HepG2 (cell line): ENCODE measurements around the gene RGMA. TPM values are rescaled to one million over a fixed set of nuclear protein-coding genes. Genes with fewer than 3 reads are reported as not detected.

ENCODE experiments used
- ATAC-seq: fragments of 200-7000 bp; cut with Tn5 transposase; 3 replicates; pipeline ENCODE4 v1.9.1; 2020; ENCODE audit warnings: mild to moderate bottlenecking, moderate library complexity
- BruUV-seq: library from RNA; stranded (reverse); fragments of 400-500 nt; replicated peaks from 2 replicates; lab custom pipeline; 2021; lab: Mats Ljungman, UMichigan
- CTCF ChIA-PET: fragments of 300-600 bp; formaldehyde crosslinking; extraction: SDS; loops from one replicate; lab custom pipeline; 2021; ENCODE audit warnings: low total read pairs, inconsistent platforms, low intra/inter-chr PET ratio; lab: Yijun Ruan, JAX
- POLR2A ChIA-PET: fragments of 350-600 bp; sonication (Branson Sonifier 250); formaldehyde crosslinking; loops from one replicate; lab custom pipeline; 2020; ENCODE audit warnings: antibody characterized with exemption, inconsistent platforms; lab: Yijun Ruan, JAX
- DNase-seq: peaks from one replicate; pipeline ENCODE4 v3.0.0-alpha.2; 2015; ENCODE audit warnings: low spot score
- FAIRE-seq: peaks from 3 replicates; lab custom pipeline; 2011; peaks lifted over from hg19 to GRCh38; lab: Jason Lieb, UNC
- H2AFZ ChIP-seq: one replicate; pipeline ENCODE4 v1.6.1; 2011; ENCODE audit warnings: low read length, inconsistent platforms
- H3K27ac ChIP-seq: fragments of 300-600 bp; 3 replicates; pipeline ENCODE4 v1.8.0; 2011; ENCODE audit warnings: mixed run types, mild to moderate bottlenecking, mixed read lengths, low read length, inconsistent platforms; ENCODE audit not compliant: insufficient read depth; ENCODE audit errors: extremely low read length
- H3K27me3 ChIP-seq, 2 experiments: fragments of 200-600 bp in 1 of 2; 2 replicates in 1 of 2; 3 replicates in 1 of 2; pipeline versions ENCODE4 v1.6.0 to v1.8.0; 2011; ENCODE audit warnings: low read length in 2 of 2, mild to moderate bottlenecking in 2 of 2, moderate library complexity in 2 of 2, inconsistent platforms in 1 of 2; ENCODE audit not compliant: insufficient read depth in 2 of 2, control insufficient read depth in 1 of 2
- H3K36me3 ChIP-seq, 2 experiments: fragments of 200-600 bp in 1 of 2; replicated peaks in 1 of 2; 2 replicates in 1 of 2; 3 replicates in 1 of 2; pipeline versions ENCODE4 v1.5.1 to v1.8.0; 2011; ENCODE audit warnings: low read length in 2 of 2, inconsistent platforms in 1 of 2; ENCODE audit not compliant: insufficient read depth in 2 of 2, control insufficient read depth in 1 of 2
- H3K4me1 ChIP-seq: 2 replicates; pipeline ENCODE4 v1.5.1; 2012; ENCODE audit warnings: low read length, inconsistent platforms; ENCODE audit not compliant: insufficient read depth
- H3K4me2 ChIP-seq: 2 replicates; pipeline ENCODE4 v1.6.0; 2011; ENCODE audit warnings: low read depth, low read length, inconsistent platforms
- H3K4me3 ChIP-seq, 3 experiments: fragments of 200-600 bp in 1 of 3; sonication (generic), shearing (Covaris generic) in 1 of 3; replicated peaks in 1 of 3; 2 replicates each; pipeline ENCODE4 v1.5.1; 2011 to 2016; ENCODE audit warnings: low read length in 3 of 3, inconsistent platforms in 2 of 3, low read depth in 2 of 3, mild to moderate bottlenecking in 2 of 3, control low read depth in 1 of 3, mixed read lengths in 1 of 3; ENCODE audit not compliant: insufficient read depth in 1 of 3
- H3K79me2 ChIP-seq: one replicate; pipeline ENCODE4 v1.6.1; 2011; ENCODE audit warnings: low read length, inconsistent platforms; ENCODE audit not compliant: insufficient read depth
- H3K9ac ChIP-seq: 2 replicates; pipeline ENCODE4 v1.6.0; 2011; ENCODE audit warnings: mild to moderate bottlenecking, low read depth, low read length, inconsistent platforms; ENCODE audit not compliant: insufficient read depth
- H3K9me3 ChIP-seq: 2 replicates; pipeline ENCODE4 v1.5.1; 2012; ENCODE audit warnings: mild to moderate bottlenecking, low read length
- H4K20me1 ChIP-seq: 2 replicates; pipeline ENCODE4 v1.6.0; 2011; ENCODE audit warnings: inconsistent platforms, mild to moderate bottlenecking, low read length, moderate library complexity; ENCODE audit not compliant: insufficient read depth
- PHF21A ChIP-seq: sonication (generic); formaldehyde crosslinking; IDR thresholded peaks from 2 replicates; pipeline ENCODE4 v1.5.0; 2020; ENCODE audit warnings: mild to moderate bottlenecking, missing genetic modification reagents
- REST ChIP-seq, 2 experiments: IDR thresholded peaks; 2 replicates each; pipeline ENCODE4 v1.6.1; 2011 to 2012; ENCODE audit warnings: low read length in 2 of 2, borderline replicate concordance in 1 of 2, low read depth in 1 of 2, mild to moderate bottlenecking in 1 of 2, moderate library complexity in 1 of 2
- ZNF331 ChIP-seq: sonication (generic); formaldehyde crosslinking; IDR thresholded peaks from 2 replicates; pipeline ENCODE4 v1.4.0; 2020; ENCODE audit warnings: missing genetic modification reagents
- ZNF607 ChIP-seq: sonication (generic); formaldehyde crosslinking; IDR thresholded peaks from 2 replicates; pipeline ENCODE4 v1.5.1; 2020; ENCODE audit warnings: missing genetic modification reagents, mild to moderate bottlenecking, borderline replicate concordance
- WGBS: methylation state at CpG from one replicate; pipeline ENCODE4 v1.1.6; 2017; ENCODE audit warnings: low lambda C conversion rate; 5-methylcytosine and 5-hydroxymethylcytosine counted together
- in situ Hi-C: cut with HindIII; loops from 2 replicates; pipeline ENCODE4 v1.10.0; 2017; ENCODE audit warnings: low pct_unique_long_range_greater_than_20kb; ENCODE audit not compliant: extremely low pct_ligation_motif_present
- intact Hi-C: fragments of 100-400 bp; cut with micrococcal nuclease; formaldehyde crosslinking; loops from one replicate; pipeline ENCODE4 v1.10.0; 2022; ENCODE audit not compliant: unreplicated experiment
- polyA plus RNA-seq, 8 experiments: library from polyadenylated mRNA; depleted of rRNA in 3 of 8; stranded (reverse) in 7 of 8; unstranded in 1 of 8; fragments of >200 nt; fragmentation: Illumina TruSeq in 4 of 8; extraction: Trizol in 4 of 8; gene quantifications; 2 replicates each; pipeline versions ENCODE4 v1.2.1 to v1.2.3, GENCODE V29; 2011 to 2016; ENCODE audit warnings: low read depth in 4 of 8, missing spikeins in 1 of 8, mixed read lengths in 1 of 8; ENCODE audit not compliant: insufficient read depth in 1 of 8
- total RNA-seq, 5 experiments: library from RNA; depleted of rRNA; stranded (reverse); fragments of >200 nt; fragmentation: Illumina TruSeq; extraction: Trizol; gene quantifications; 2 replicates each; pipeline ENCODE4 v1.2.3, GENCODE V29; 2016; ENCODE audit warnings: low read depth in 1 of 5
- TF ChIP-seq, protein P1 (sequence below): sonication (generic); formaldehyde crosslinking; IDR thresholded peaks from 2 replicates; pipeline ENCODE4 v1.4.0; 2020; ENCODE audit warnings: low read depth, mild to moderate bottlenecking, missing genetic modification reagents

The RGMA gene
- total and polyA plus RNA-seq, 2 of the 13 experiments (the other 11 are each of a cell fraction or from before 2014, with no cell fraction given) = not detected

- Histone ChIP-seq H3K4me1 (no peaks in the 10 kb centered on the region), H3K4me2 (no peak overlapping the region), H3K4me3 (no peak overlapping the region), H3K27ac (no peak overlapping the region), H3K9ac (no peak overlapping the region), H2AFZ (no peak overlapping the region), H3K9me3 (no peaks in the 10 kb centered on the region), H4K20me1 (no peaks in the 10 kb centered on the region), H3K36me3 (no peaks in the 10 kb centered on the region), H3K27me3 (peaks cover 1 to 20% of the 10 kb centered on the region in 2 experiments; a peak in 4 of 5 replicates), H3K79me2 (no peaks in the 10 kb centered on the region)
- DNase-seq = no peak
- ChIA-PET POLR2A (no interaction called here), CTCF (no interaction called here)
- in situ Hi-C loops = no loop called here
- intact Hi-C loops = no loop called here
- no peak for ATAC-seq
- 22% methylated on average over 20 of the region's 20 CpGs for WGBS
- FAIRE-seq = no peak
- BruUV-seq = no TSS peak
- TF ChIP-seq, protein P1, sequence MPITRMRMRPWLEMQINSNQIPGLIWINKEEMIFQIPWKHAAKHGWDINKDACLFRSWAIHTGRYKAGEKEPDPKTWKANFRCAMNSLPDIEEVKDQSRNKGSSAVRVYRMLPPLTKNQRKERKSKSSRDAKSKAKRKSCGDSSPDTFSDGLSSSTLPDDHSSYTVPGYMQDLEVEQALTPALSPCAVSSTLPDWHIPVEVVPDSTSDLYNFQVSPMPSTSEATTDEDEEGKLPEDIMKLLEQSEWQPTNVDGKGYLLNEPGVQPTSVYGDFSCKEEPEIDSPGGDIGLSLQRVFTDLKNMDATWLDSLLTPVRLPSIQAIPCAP (CRISPR knock-in tag) = no peak
- TF ChIP-seq ZNF331 (CRISPR knock-in tag) (no peak), PHF21A (CRISPR knock-in tag) (no peak), ZNF607 (CRISPR knock-in tag) (no peak)
- TF ChIP-seq, all 625 proteins: peak for 0
Measured at GRCh38 chr15:93121973-93122910, 33.2 kb upstream of the RGMA start.

DNA sequence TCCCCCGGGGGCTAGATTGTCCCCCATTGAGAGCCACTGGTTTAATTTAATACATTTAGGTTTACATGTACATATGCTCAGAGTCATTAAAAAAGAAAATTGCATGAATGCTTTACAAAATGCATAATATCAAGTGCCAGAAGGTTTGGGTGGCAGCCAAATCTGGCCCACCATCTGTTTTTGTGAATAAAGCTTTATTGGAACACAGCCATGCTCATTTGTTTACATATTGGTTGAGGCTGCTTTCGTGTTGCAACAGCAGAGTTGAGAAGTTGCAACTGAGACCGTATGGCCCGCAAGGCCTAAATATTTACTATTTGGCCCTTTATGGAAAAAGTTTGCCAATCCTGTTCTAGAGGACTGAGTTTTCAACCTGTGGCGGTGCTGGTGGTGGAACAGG, 32.1 kb upstream of the RGMA start:
- FAIRE-seq = no peak
- no peaks in the 10 kb centered on the region for H3K36me3 ChIP-seq
- in situ Hi-C loops (no loop called here), intact Hi-C loops (no loop called here)
- no peaks in the 10 kb centered on the region for H3K9me3 ChIP-seq
- POLR2A ChIA-PET = no interaction called here
- no peak for ATAC-seq
- CTCF ChIA-PET = no interaction called here
- no TSS peak for BruUV-seq
- H3K27ac ChIP-seq = no peak overlapping the region
- H4K20me1 ChIP-seq = no peaks in the 10 kb centered on the region
- H3K9ac ChIP-seq = no peak overlapping the region
- no peak overlapping the region for H3K4me2 ChIP-seq
- DNase-seq = no peak
- no peaks in the 10 kb centered on the region for H3K79me2 ChIP-seq
- no peak overlapping the region for H3K4me3 ChIP-seq
- H3K4me1 ChIP-seq = no peaks in the 10 kb centered on the region
- no peak overlapping the region for H2AFZ ChIP-seq
- peaks cover 1 to 12% of the 10 kb centered on the region in 2 experiments; a peak in 3 of 5 replicates for H3K27me3 ChIP-seq
- 14% methylated on average over 5 of the region's 5 CpGs for WGBS
- no peak for TF ChIP-seq REST (IDR thresholded peaks at IDR 0.05; ENCODE audit: borderline replicate concordance in 1 of 2, low read depth in 1 of 2, low read length in 2 of 2)
